ENCODE measurements around the gene RTEL1.

- TF ChIP-seq CTCF (IDR thresholded peaks at IDR 0.05; ENCODE audit: low read depth, low read length) (no peak), EZH2phosphoT487 (IDR thresholded peaks at IDR 0.05; ENCODE audit: low read depth) (no peak)
Observed at GRCh38 chr20:63625771-63626423, 32.2 kb upstream of the RTEL1 start.
